Esophagus muscularis mucosa (tissue), 4 donors: ENCODE data around the gene MGAM2. TPM values are rescaled to one million over a fixed set of nuclear protein-coding genes. Genes with fewer than 3 reads are reported as not detected.
A peak's percentile ranks its signal among the peaks of the same experiment; 100 is the strongest.

ENCODE experiments used
- DNase-seq: peaks from one replicate; pipeline ENCODE4 v3.0.0-alpha.2; 2017; ENCODE audit errors: extremely low spot score
- H3K27ac ChIP-seq, 4 donors: fragments of 200-600 bp; sonication (generic); replicated peaks in 1 of 4; 1 replicate in 3 of 4; 2 replicates in 1 of 4; pipeline ENCODE4 v1.5.1; 2016 to 2019; ENCODE audit warnings: mild to moderate bottlenecking in 1 of 4
- H3K27me3 ChIP-seq, 4 donors: fragments of 200-600 bp; sonication (generic); one replicate each; pipeline versions ENCODE4 v1.5.1 to v1.6.0; 2016 to 2019
- H3K36me3 ChIP-seq, 4 donors: fragments of 200-600 bp; sonication (generic); one replicate each; pipeline ENCODE4 v1.5.1; 2016 to 2019
- H3K4me1 ChIP-seq, 4 donors: fragments of 200-600 bp; sonication (generic); one replicate each; pipeline ENCODE4 v1.5.1; 2016 to 2019
- H3K4me3 ChIP-seq, 4 donors: fragments of 200-600 bp; sonication (generic); 1 replicate in 2 of 4; 2 replicates in 2 of 4; pipeline ENCODE4 v1.5.1; 2016 to 2019; ENCODE audit warnings: mild to moderate bottlenecking in 4 of 4, moderate library complexity in 1 of 4
- H3K9me3 ChIP-seq, 4 donors: fragments of 200-600 bp; sonication (generic); 1 replicate in 3 of 4; 2 replicates in 1 of 4; pipeline ENCODE4 v1.5.1; 2016 to 2019
- EP300 ChIP-seq: sonication (generic); formaldehyde crosslinking; IDR thresholded peaks from one replicate; pipeline ENCODE4 v1.6.1; 2017; ENCODE audit warnings: antibody characterized with exemption
- POLR2A ChIP-seq: fragments of 450-650 bp; IDR thresholded peaks from one replicate; pipeline ENCODE4 v1.6.1; 2017; ENCODE audit warnings: antibody characterized with exemption, moderate library complexity, mild to moderate bottlenecking, low read depth
- POLR2AphosphoS5 ChIP-seq, 2 donors: sonication (generic); formaldehyde crosslinking; IDR thresholded peaks; one replicate each; pipeline ENCODE4 v1.6.1; 2017; ENCODE audit warnings: antibody characterized with exemption in 2 of 2
- WGBS: methylation state at CpG from one replicate; pipeline ENCODE4 v1.1.5; 2018; 5-methylcytosine and 5-hydroxymethylcytosine counted together
- intact Hi-C: fragments of 100-400 bp; cut with DNase I; formaldehyde crosslinking; loops from one replicate; pipeline ENCODE4 v1.15.1; 2023
- total RNA-seq, 4 donors: library from RNA; depleted of rRNA; stranded (reverse); fragments of >200 nt; gene quantifications; one replicate each; pipeline versions ENCODE4 v1.1.0 to v1.2.1, GENCODE V29; 2016
- TF ChIP-seq, protein P1 (sequence below), 3 experiments: fragments of 200-600 bp in 2 of 3; fragments of 450-650 bp in 1 of 3; sonication (generic) in 2 of 3; IDR thresholded peaks; one replicate each; pipeline ENCODE4 v1.5.1; 2017 to 2019; ENCODE audit warnings: antibody characterized with exemption in 3 of 3, mild to moderate bottlenecking in 2 of 3, moderate library complexity in 1 of 3

Gene MGAM2
- total RNA-seq, 4 donors from 2014 or later = under 0.01 to 0.11 TPM; not detected in 2

DNA sequence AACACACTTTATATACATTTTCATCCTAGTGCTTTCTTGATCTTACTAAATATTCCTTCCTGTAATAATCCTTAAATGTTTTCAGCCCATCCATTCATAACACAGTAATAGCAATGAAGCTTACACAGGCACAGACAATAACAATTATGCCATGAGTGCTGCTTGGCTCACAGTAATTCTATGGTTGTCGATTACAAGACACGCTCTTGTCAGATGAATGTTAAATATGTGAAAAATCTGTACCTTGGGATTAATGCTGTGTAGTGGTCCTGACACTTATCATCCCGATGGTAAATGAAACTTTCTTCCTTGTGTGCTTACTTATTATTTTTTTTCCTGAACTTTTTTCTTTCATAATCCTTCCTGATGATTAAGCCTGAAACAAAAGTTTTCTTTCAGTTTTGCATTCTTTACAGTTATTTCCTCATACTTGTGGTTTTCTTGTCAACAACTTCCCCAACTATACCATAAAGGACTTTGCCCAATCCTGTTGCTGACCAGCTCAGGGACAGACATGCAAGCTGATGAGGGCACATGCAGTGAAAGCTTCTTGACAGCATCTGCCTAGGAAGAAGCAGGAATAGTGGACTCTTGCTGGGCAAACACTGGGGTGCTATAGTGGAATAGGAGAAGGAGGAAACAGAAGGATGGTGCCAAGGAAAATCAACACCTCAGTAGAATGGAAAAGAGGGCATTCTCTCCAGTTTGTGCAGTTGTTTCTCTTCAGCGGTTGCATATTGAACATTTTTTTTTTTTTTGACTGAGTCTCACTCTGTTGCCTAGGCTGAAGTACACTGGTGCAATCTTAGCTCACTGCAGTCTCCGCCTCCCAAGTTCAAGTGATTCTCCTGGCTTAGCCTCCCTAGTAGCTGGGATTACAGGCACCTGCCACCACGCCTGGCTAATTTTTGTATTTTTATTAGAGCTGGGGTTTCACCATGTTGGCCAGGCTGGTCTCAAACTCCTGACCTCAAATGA lies 6.7 kb upstream of the MGAM2 start:
- WGBS = 65% methylated on average over 6 of the region's 6 CpGs
- intact Hi-C loops = no loop called here
- Histone ChIP-seq H3K4me1 (no peaks in the 10 kb centered on the region), H3K4me3 (no peak overlapping the region), H3K36me3 (no peaks in the 10 kb centered on the region), H3K27me3 (no peaks in the 10 kb centered on the region), H3K9me3 (no peaks in the 10 kb centered on the region), H3K27ac (no peak overlapping the region)
- peak; percentile 45 for DNase-seq
- TF ChIP-seq EP300 = no peak
- TF ChIP-seq POLR2A = no peak
- TF ChIP-seq, protein P1, sequence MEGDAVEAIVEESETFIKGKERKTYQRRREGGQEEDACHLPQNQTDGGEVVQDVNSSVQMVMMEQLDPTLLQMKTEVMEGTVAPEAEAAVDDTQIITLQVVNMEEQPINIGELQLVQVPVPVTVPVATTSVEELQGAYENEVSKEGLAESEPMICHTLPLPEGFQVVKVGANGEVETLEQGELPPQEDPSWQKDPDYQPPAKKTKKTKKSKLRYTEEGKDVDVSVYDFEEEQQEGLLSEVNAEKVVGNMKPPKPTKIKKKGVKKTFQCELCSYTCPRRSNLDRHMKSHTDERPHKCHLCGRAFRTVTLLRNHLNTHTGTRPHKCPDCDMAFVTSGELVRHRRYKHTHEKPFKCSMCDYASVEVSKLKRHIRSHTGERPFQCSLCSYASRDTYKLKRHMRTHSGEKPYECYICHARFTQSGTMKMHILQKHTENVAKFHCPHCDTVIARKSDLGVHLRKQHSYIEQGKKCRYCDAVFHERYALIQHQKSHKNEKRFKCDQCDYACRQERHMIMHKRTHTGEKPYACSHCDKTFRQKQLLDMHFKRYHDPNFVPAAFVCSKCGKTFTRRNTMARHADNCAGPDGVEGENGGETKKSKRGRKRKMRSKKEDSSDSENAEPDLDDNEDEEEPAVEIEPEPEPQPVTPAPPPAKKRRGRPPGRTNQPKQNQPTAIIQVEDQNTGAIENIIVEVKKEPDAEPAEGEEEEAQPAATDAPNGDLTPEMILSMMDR (IDR thresholded peaks at IDR 0.05) = no peak
- TF ChIP-seq POLR2AphosphoS5 (IDR thresholded peaks at IDR 0.05) = no peak

DNA sequence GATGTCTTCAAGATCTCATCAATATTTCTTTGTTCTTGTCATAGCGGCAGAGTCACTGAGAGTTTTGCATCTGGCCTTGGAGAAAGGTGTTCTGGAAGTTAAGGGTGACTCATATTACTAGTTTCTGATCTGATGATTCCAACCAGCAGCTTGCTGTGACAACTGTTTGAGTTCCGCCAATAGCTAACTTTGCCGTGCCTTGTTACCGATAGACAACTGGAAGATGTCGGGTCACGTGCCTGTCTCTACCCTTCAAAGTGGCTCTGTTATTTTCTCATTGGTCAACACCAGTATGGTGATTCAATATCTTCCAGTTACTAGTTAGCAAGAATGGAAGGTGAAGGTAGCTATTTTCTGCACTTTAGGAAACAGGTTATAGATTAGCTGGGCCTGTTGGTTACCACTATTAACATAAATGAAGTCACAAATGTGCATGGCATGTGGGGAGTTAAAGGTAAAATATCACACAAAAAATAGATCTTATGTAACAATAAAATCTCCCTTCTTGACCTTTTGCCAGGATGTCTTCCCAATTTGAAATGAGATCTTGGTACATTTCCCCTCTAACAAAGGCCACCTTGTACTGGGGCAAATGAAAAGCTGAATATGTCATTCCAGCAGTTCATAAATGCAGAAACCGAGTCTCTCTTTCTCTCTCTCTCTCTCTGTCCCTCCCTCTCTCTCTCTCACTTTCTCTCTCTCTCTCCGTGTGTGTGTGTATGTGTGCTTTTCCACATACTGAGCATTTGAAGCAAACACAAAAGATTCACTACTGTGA lies 2.6 kb upstream of the MGAM2 start:
- Histone ChIP-seq H3K27me3 (peaks cover 0 to 4% (median 0%) of the 10 kb centered on the region in 4 donors), H3K9me3 (no peaks in the 10 kb centered on the region), H3K27ac (no peak overlapping the region), H3K4me1 (no peaks in the 10 kb centered on the region), H3K4me3 (no peak overlapping the region), H3K36me3 (no peaks in the 10 kb centered on the region)
- no peak for TF ChIP-seq EP300
- TF ChIP-seq, protein P1 (IDR thresholded peaks at IDR 0.05) = no peak
- TF ChIP-seq POLR2A = no peak
- no peak for TF ChIP-seq POLR2AphosphoS5 (IDR thresholded peaks at IDR 0.05)
- 65% methylated on average over 8 of the region's 8 CpGs for WGBS
- intact Hi-C loops = no loop called here
- peak; percentile 89 for DNase-seq

GRCh38 chr7:142110098-142110497 lies 1.4 kb upstream of the MGAM2 start:
- no peak for TF ChIP-seq EP300
- no peak for TF ChIP-seq POLR2A
- TF ChIP-seq, protein P1 (IDR thresholded peaks at IDR 0.05) = no peak
- no peak for TF ChIP-seq POLR2AphosphoS5 (IDR thresholded peaks at IDR 0.05)
- intact Hi-C loops = no loop called here
- Histone ChIP-seq H3K27me3 (peaks cover 0 to 4% (median 0%) of the 10 kb centered on the region in 4 donors), H3K27ac (no peak overlapping the region), H3K4me3 (no peak overlapping the region), H3K4me1 (no peaks in the 10 kb centered on the region), H3K36me3 (no peaks in the 10 kb centered on the region), H3K9me3 (no peaks in the 10 kb centered on the region)
- WGBS = 80% methylated on average over 4 of the region's 4 CpGs
- peak; percentile 72 for DNase-seq

- H3K27me3 ChIP-seq = peaks cover 0 to 4% (median 0%) of the 10 kb centered on the region in 4 donors
- H3K27ac ChIP-seq = no peak overlapping the region
- peak; percentile 62 for DNase-seq
- no peaks in the 10 kb centered on the region for H3K9me3 ChIP-seq
- no peaks in the 10 kb centered on the region for H3K4me1 ChIP-seq
- no peak overlapping the region for H3K4me3 ChIP-seq
- intact Hi-C loops = no loop called here
- TF ChIP-seq EP300 (no peak), POLR2A (no peak), POLR2AphosphoS5 (IDR thresholded peaks at IDR 0.05) (no peak)
- TF ChIP-seq, protein P1 (IDR thresholded peaks at IDR 0.05) = no peak
- 56% methylated on average over 3 of the region's 3 CpGs for WGBS
- H3K36me3 ChIP-seq = no peaks in the 10 kb centered on the region
Measured at GRCh38 chr7:142110638-142111037, 880 bp upstream of the MGAM2 start.
